Keratinocyte (primary cell): ENCODE measurements around the gene ASB13.

Source experiments
- EZH2 ChIP-seq: IDR thresholded peaks from one replicate; pipeline ENCODE4 v1.6.1; 2012; ENCODE audit warnings: inconsistent platforms, mild to moderate bottlenecking, low read length, moderate library complexity
- TF ChIP-seq, protein P1 (sequence below), 3 experiments: IDR thresholded peaks in 1 of 3; conservative IDR thresholded peaks in 1 of 3; optimal IDR thresholded peaks in 1 of 3; 2 replicates in 2 of 3; 3 replicates in 1 of 3; pipeline versions ENCODE3 to v1.5.1; 2011; ENCODE audit warnings: low read length in 3 of 3, mild to moderate bottlenecking in 3 of 3, moderate library complexity in 2 of 3, control low read depth in 1 of 3, inconsistent platforms in 1 of 3; ENCODE audit not compliant: insufficient read depth in 2 of 3; ENCODE audit errors: extremely low read depth in 1 of 3

DNA sequence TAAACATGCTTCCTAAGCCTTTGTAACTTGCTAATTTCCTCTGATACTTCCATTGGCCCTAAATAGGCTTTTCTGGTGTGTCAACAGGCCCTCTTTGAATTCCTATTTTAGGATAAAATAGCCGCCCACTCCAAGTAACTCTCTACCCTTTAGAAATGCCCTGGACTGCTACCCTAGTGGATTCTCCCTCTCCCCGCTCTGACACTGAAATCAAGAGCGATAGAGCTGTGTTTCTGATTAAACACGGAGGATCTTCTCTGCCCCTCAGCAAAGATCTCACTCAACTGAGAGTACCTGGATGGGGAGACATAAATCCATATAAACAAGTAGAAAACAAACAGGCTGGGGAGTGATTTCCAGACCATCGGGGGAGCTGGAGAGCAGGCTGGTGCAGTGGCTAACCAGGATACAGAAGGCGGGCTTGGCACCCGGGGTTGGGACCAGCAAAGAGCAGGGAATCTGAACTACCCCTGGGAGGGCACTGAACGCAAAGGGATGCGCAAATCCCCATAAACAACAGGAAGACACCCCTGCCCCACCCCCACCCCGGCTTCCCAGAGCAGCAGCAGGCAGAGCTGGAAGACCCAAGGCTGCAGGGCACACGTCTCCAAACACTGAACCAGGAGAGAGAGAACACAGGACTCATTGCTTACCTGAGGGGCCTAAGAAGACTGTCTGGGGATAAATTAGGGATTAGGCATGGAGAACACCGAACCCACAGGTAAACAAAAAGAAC, 2.5 kb downstream of the ASB13 start:
- TF ChIP-seq, protein P1, sequence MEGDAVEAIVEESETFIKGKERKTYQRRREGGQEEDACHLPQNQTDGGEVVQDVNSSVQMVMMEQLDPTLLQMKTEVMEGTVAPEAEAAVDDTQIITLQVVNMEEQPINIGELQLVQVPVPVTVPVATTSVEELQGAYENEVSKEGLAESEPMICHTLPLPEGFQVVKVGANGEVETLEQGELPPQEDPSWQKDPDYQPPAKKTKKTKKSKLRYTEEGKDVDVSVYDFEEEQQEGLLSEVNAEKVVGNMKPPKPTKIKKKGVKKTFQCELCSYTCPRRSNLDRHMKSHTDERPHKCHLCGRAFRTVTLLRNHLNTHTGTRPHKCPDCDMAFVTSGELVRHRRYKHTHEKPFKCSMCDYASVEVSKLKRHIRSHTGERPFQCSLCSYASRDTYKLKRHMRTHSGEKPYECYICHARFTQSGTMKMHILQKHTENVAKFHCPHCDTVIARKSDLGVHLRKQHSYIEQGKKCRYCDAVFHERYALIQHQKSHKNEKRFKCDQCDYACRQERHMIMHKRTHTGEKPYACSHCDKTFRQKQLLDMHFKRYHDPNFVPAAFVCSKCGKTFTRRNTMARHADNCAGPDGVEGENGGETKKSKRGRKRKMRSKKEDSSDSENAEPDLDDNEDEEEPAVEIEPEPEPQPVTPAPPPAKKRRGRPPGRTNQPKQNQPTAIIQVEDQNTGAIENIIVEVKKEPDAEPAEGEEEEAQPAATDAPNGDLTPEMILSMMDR (optimal IDR thresholded peaks at IDR 0.05 in 1 of 3, IDR thresholded peaks at IDR 0.05 in 1 of 3, conservative IDR thresholded peaks at IDR 0.05 in 1 of 3; ENCODE audit: extremely low read depth in 1 of 3, insufficient read depth in 2 of 3, low read length in 3 of 3), result peak in 2 of 3 experiments; percentile 7 to 10
- no peak for TF ChIP-seq EZH2
